Ovary (tissue), 3 donors: ENCODE results near the gene RNF223.

Experiments used
- POLR2A ChIP-seq: fragments of 450-650 bp; IDR thresholded peaks from one replicate; pipeline ENCODE4 v1.6.1; 2017; ENCODE audit warnings: antibody characterized with exemption, mild to moderate bottlenecking, moderate library complexity
- TF ChIP-seq, protein P1 (sequence below), 3 donors: fragments of 450-650 bp in 2 of 3; fragments of 200-600 bp in 1 of 3; IDR thresholded peaks; one replicate each; pipeline versions ENCODE4 v1.5.1 to v1.8.0; 2016 to 2022; ENCODE audit warnings: antibody characterized with exemption in 3 of 3, mild to moderate bottlenecking in 1 of 3
- donor health status: DM: no; HTN: no; CAD: no.

DNA sequence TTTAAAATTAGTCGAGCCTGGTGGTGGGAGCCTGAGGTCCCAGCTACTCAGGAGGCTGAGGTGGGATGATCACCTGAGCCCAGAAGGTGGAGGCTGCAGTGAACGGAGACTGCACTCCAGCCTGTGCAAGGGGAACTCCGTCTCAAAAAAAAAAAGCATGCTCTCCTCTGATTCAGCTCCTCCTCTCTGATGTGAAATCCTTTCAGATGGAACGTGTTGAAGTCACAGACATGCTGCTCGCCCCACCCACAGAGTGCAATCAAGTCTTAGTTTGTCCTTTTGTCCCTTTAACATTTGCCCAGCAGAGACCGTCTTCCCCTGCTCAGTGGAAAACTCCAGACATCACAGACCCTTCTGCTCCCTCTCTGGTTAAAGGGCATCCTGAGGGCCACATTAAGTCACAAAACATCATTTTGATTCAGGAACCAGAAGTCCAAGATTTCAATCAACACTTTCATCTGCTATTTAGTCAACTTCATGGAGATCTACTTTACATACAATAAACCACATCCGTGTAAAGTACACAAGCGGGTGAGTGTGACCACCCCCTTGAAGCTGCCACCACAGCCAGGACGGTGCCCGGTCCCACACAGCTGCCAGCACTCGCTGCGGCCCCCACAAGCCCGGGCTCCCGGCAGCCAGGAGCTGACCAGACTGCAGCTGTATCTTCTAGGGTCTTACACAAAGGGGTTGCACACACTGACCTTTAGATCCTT lies 18.9 kb upstream of the RNF223 start:
- TF ChIP-seq, protein P1, sequence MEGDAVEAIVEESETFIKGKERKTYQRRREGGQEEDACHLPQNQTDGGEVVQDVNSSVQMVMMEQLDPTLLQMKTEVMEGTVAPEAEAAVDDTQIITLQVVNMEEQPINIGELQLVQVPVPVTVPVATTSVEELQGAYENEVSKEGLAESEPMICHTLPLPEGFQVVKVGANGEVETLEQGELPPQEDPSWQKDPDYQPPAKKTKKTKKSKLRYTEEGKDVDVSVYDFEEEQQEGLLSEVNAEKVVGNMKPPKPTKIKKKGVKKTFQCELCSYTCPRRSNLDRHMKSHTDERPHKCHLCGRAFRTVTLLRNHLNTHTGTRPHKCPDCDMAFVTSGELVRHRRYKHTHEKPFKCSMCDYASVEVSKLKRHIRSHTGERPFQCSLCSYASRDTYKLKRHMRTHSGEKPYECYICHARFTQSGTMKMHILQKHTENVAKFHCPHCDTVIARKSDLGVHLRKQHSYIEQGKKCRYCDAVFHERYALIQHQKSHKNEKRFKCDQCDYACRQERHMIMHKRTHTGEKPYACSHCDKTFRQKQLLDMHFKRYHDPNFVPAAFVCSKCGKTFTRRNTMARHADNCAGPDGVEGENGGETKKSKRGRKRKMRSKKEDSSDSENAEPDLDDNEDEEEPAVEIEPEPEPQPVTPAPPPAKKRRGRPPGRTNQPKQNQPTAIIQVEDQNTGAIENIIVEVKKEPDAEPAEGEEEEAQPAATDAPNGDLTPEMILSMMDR (IDR thresholded peaks at IDR 0.05) = no peak
- TF ChIP-seq POLR2A = no peak
